GM12865 (cell line): ENCODE results near the gene UFSP1.

Source experiments
- DNase-seq: peaks from one replicate; pipeline ENCODE4 v3.0.0; 2010; ENCODE audit warnings: low read depth
- H3K4me3 ChIP-seq: 2 replicates; pipeline ENCODE4 v1.5.1; 2011; ENCODE audit warnings: mild to moderate bottlenecking, low read depth, low read length, control low read depth
- TF ChIP-seq, protein P1 (sequence below): IDR thresholded peaks from 2 replicates; pipeline ENCODE4 v1.5.1; 2011; ENCODE audit warnings: low read length, control low read depth, low read depth, inconsistent platforms; ENCODE audit not compliant: insufficient read depth; ENCODE audit errors: missing control alignments

The UFSP1 gene

DNA sequence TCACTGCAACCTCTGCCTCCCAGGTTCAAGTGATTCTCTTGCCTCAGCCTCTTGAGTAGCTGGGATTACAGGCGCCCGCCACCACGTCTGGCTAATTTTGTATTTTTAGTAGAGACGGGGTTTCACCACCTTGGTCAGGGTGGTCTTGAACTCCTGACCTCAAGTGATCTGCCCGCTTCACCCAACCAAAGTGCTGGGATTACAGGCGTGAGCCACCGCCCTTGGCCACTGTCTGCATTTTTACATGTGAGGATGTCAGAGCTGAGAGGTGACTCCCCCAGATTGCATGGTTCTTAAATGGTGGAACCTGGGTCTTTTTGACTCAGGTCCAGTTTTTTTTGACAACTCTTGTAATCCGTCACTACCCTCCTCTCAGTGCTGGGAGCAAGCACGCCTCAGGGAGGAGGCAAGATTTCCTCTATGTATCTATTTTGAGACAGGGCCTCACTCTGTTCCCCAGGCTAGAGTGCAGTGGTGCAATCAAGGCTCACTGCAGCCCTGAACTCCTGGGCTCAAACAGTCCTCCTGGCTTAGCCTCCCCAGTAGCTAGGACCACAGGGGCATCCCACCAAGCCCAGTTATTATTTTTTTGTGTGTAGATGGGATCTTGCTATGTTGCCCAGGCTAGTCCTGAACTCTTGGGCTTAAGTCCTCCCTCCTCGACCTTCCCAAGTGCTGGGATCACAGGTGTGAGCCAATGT, 15.8 kb downstream of the UFSP1 start:
- peak overlapping the region; percentile 85 for H3K4me3 ChIP-seq
- TF ChIP-seq, protein P1, sequence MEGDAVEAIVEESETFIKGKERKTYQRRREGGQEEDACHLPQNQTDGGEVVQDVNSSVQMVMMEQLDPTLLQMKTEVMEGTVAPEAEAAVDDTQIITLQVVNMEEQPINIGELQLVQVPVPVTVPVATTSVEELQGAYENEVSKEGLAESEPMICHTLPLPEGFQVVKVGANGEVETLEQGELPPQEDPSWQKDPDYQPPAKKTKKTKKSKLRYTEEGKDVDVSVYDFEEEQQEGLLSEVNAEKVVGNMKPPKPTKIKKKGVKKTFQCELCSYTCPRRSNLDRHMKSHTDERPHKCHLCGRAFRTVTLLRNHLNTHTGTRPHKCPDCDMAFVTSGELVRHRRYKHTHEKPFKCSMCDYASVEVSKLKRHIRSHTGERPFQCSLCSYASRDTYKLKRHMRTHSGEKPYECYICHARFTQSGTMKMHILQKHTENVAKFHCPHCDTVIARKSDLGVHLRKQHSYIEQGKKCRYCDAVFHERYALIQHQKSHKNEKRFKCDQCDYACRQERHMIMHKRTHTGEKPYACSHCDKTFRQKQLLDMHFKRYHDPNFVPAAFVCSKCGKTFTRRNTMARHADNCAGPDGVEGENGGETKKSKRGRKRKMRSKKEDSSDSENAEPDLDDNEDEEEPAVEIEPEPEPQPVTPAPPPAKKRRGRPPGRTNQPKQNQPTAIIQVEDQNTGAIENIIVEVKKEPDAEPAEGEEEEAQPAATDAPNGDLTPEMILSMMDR, result no peak
- no peak for DNase-seq

GRCh38 chr7:100867776-100868485, 21.6 kb downstream of the UFSP1 start:
- peak overlapping the region; percentile 67 for H3K4me3 ChIP-seq
- TF ChIP-seq, protein P1, result no peak

GRCh38 chr7:100867040-100867775, 22.3 kb downstream of the UFSP1 start, which contains the start of gene TRIP6:
TRIP6 (plus strand) TSS chr7:100867387; CDS start chr7:100867498, 111 bp downstream.
- peak within 1 kb of the TSS; percentile 67 for H3K4me3 ChIP-seq
- peak; percentile 73 for DNase-seq
- TF ChIP-seq, protein P1, result no peak

More at GRCh38 chr7:100867776-100868485, 21.6 kb downstream of the UFSP1 start:
- peak; percentile 67 for DNase-seq

- TF ChIP-seq, protein P1, result no peak
These were observed 22.8 kb downstream of the UFSP1 start for GRCh38 chr7:100866729-100867039.

GRCh38 chr7:100865938-100866728, 23.4 kb downstream of the UFSP1 start:
- H3K4me3 ChIP-seq, result no peak overlapping the region
- no peak for DNase-seq
- TF ChIP-seq, protein P1, result no peak

More at GRCh38 chr7:100866729-100867039, 22.8 kb downstream of the UFSP1 start:
- no peak for DNase-seq
- peak overlapping the region; percentile 67 for H3K4me3 ChIP-seq

GRCh38 chr7:100865372-100865911, 24.1 kb downstream of the UFSP1 start:
- no peak for DNase-seq
- TF ChIP-seq, protein P1, result no peak

More at GRCh38 chr7:100865372-100865911, 24.1 kb downstream of the UFSP1 start:
- no peak overlapping the region for H3K4me3 ChIP-seq
